COLO668 (cell line): ENCODE measurements around the gene ASIC4.

Source experiments
- DNase-seq: peaks from one replicate; lab custom pipeline; 2025; ENCODE audit not compliant: unreplicated experiment; lab: John Stamatoyannopoulos, UW

Gene ASIC4

GRCh38 chr2:219566640-219567039 lies 52.4 kb downstream of the ASIC4 start:
- no peak for DNase-seq

- no peak for DNase-seq
Observed at GRCh38 chr2:219567131-219567530, 52.8 kb downstream of the ASIC4 start.

GRCh38 chr2:219567791-219568361 lies 53.6 kb downstream of the ASIC4 start:
- no peak for DNase-seq

- DNase-seq, result no peak
Observed at GRCh38 chr2:219569041-219569440, 54.8 kb downstream of the ASIC4 start.

GRCh38 chr2:219569635-219570034 lies 55.4 kb downstream of the ASIC4 start:
- DNase-seq, result no peak

GRCh38 chr2:219570194-219570923 lies 56.1 kb downstream of the ASIC4 start:
- peak; percentile 68 for DNase-seq

- peak; percentile 50 for DNase-seq
Observed at GRCh38 chr2:219570924-219571310, 56.6 kb downstream of the ASIC4 start.

GRCh38 chr2:219571311-219572236 lies 57.3 kb downstream of the ASIC4 start, which contains the start of gene OBSL1:
TSS of gene OBSL1 (minus strand) at chr2:219571539. CDS start at chr2:219571232, 307 bp downstream.
- peak; percentile 84 for DNase-seq

- DNase-seq, result no peak
Observed at GRCh38 chr2:219572237-219573001, 58.1 kb downstream of the ASIC4 start, which contains the start of gene INHA. TSS of gene INHA (plus strand) at chr2:219572310. CDS start at chr2:219572375, 65 bp downstream.

GRCh38 chr2:219573166-219573565 lies 58.9 kb downstream of the ASIC4 start:
- DNase-seq, result no peak

GRCh38 chr2:219574484-219575311 lies 60.4 kb downstream of the ASIC4 start:
- DNase-seq, result peak; percentile 22

GRCh38 chr2:219575566-219576504 lies 61.6 kb downstream of the ASIC4 start:
- no peak for DNase-seq

GRCh38 chr2:219576505-219577388 lies 62.5 kb downstream of the ASIC4 start:
- peak; percentile 73 for DNase-seq

GRCh38 chr2:219578811-219579613 lies 64.7 kb downstream of the ASIC4 start:
- DNase-seq, result no peak

- DNase-seq, result no peak
Observed at GRCh38 chr2:219581346-219581745, 67.1 kb downstream of the ASIC4 start.
